MG63 (cell line): ENCODE data around the gene ALOXE3. TPM values are rescaled to one million over a fixed set of nuclear protein-coding genes. Genes with fewer than 3 reads are reported as not detected.

ENCODE experiments used
- DNase-seq: peaks from one replicate; pipeline ENCODE4 v3.0.0-alpha.2; 2020
- H3K27me3 ChIP-seq: fragments of 250-450 bp; sonication (Bioruptor Pico); 2 replicates; pipeline ENCODE4 v1.5.1; 2020; ENCODE audit warnings: mild to moderate bottlenecking, moderate library complexity
- H3K36me3 ChIP-seq: fragments of 250-450 bp; sonication (Bioruptor Pico); 2 replicates; pipeline ENCODE4 v1.5.1; 2020; ENCODE audit warnings: mild to moderate bottlenecking, moderate library complexity
- H3K4me3 ChIP-seq: fragments of 250-450 bp; sonication (Bioruptor Pico); 2 replicates; pipeline ENCODE4 v1.5.1; 2020; ENCODE audit warnings: mild to moderate bottlenecking, moderate library complexity
- H3K9me3 ChIP-seq: fragments of 250-450 bp; sonication (Bioruptor Pico); 2 replicates; pipeline ENCODE4 v1.5.1; 2020; ENCODE audit warnings: mild to moderate bottlenecking, moderate library complexity
- total RNA-seq: library from RNA; depleted of rRNA; stranded (reverse); fragments of >200 nt; shearing (Covaris generic); gene quantifications from 2 replicates; pipeline ENCODE4 v1.2.3, GENCODE V29; 2014; ENCODE audit warnings: low replicate concordance

ALOXE3 gene
- total RNA-seq, 1 experiment from 2014 or later, result not detected

- peaks cover 22% of the 10 kb centered on the region for H3K36me3 ChIP-seq
- no peaks in the 10 kb centered on the region for H3K9me3 ChIP-seq
- no peaks in the 10 kb centered on the region for H3K27me3 ChIP-seq
- peak; percentile 100 for DNase-seq
- peak overlapping the region; percentile 60 for H3K4me3 ChIP-seq
These were observed 38.1 kb upstream of the ALOXE3 start for GRCh38 chr17:8156246-8156992.

DNA sequence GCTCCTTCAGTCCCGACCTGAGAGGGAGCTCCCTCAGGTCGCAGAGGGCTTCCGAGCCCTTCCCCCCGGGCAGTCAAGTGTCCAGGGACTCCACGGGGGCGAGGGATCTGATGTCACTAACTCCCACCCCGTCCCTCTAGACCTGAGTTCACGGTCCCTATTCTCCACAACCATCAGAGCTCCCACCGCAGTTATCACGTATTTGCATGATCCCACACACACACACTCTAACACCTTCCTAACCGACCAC is 37.6 kb upstream of the ALOXE3 start:
- Histone ChIP-seq H3K4me3 (peak overlapping the region; percentile 56), H3K9me3 (no peaks in the 10 kb centered on the region), H3K36me3 (peaks cover 17% of the 10 kb centered on the region), H3K27me3 (no peaks in the 10 kb centered on the region)
- no peak for DNase-seq

GRCh38 chr17:8155231-8155995 is 37.1 kb upstream of the ALOXE3 start:
- DNase-seq, result no peak
- peaks cover 16% of the 10 kb centered on the region for H3K36me3 ChIP-seq
- H3K27me3 ChIP-seq, result no peaks in the 10 kb centered on the region
- H3K9me3 ChIP-seq, result no peaks in the 10 kb centered on the region
- peak overlapping the region; percentile 56 for H3K4me3 ChIP-seq

- peaks cover 13% of the 10 kb centered on the region for H3K36me3 ChIP-seq
- no peaks in the 10 kb centered on the region for H3K9me3 ChIP-seq
- no peaks in the 10 kb centered on the region for H3K27me3 ChIP-seq
- no peak for DNase-seq
- H3K4me3 ChIP-seq, result no peak overlapping the region
These were observed 36.4 kb upstream of the ALOXE3 start for GRCh38 chr17:8154608-8155155.

DNA sequence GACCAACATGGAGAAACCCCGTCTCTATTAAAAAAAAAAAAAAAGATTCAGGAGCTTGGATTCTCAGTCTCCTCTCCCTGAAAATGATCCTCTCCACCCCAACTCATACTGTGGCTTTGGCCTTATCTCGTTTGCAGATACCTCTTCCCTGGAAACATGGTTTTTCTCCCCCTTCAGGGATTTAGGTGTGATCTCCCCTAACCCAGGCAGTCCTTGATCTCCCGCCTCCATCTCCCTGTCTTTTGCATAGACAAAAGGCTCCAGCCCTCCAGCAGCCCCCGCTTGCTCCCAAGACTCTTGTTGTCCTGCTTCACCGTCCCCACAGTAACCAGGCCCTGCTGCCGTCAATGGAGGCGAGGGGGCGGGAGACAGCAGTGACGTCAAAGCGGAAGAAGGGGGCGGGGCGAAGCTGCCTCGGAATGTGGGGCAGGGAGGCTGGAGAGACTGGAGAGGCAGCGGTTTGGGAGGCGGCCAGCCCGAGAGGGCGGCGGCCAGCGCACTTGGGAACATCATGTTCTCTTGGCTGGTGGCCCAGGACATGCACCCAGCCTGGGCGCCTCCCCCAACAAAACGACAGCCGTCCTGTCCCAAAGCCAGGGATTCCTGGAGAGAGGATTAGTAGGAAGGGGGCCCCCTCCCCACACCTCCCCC is 35.8 kb upstream of the ALOXE3 start:
- H3K4me3 ChIP-seq, result peak overlapping the region; percentile 4; the same call in 1 of the 2 replicates
- DNase-seq, result peak; percentile 99
- H3K9me3 ChIP-seq, result no peaks in the 10 kb centered on the region
- peaks cover 12% of the 10 kb centered on the region for H3K36me3 ChIP-seq
- no peaks in the 10 kb centered on the region for H3K27me3 ChIP-seq

- H3K27me3 ChIP-seq, result no peaks in the 10 kb centered on the region
- H3K4me3 ChIP-seq, result peak overlapping the region; percentile 4; the same call in 1 of the 2 replicates
- peak; percentile 93 for DNase-seq
- H3K36me3 ChIP-seq, result peaks cover 10% of the 10 kb centered on the region
- H3K9me3 ChIP-seq, result no peaks in the 10 kb centered on the region
These were observed 35.2 kb upstream of the ALOXE3 start for GRCh38 chr17:8153525-8153956.

DNA sequence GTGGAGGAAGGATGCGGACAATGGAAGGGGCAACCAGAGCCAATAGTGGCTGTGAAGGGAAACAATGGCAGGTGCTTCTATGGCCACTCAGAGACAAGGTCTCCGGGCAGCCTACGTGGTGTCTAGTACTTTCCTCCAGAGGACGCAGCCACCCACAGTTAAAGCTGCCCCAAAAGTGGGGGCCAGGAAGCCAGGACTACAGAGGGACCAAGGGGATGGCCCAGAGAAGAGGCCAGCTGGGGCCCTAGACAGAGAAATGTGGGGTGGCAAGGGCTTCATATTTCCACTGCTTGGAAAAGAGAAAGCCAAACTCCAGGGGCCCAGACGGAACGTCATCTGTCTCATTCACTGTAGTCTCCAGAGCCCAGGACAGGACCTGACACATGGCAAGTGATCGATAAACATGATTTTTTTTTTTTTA is 34.7 kb upstream of the ALOXE3 start:
- peaks cover 6% of the 10 kb centered on the region for H3K36me3 ChIP-seq
- DNase-seq, result no peak
- no peaks in the 10 kb centered on the region for H3K9me3 ChIP-seq
- H3K4me3 ChIP-seq, result no peak overlapping the region
- no peaks in the 10 kb centered on the region for H3K27me3 ChIP-seq

- peak; percentile 86 for DNase-seq
- Histone ChIP-seq H3K9me3 (no peaks in the 10 kb centered on the region), H3K4me3 (peak within 1 kb of the TSS; percentile 47), H3K36me3 (peaks cover 8% of the 10 kb centered on the region), H3K27me3 (no peaks in the 10 kb centered on the region)
These were observed 33.9 kb upstream of the ALOXE3 start, which contains the start of gene PER1 for GRCh38 chr17:8152112-8152775. Gene PER1, minus strand, starts transcription at chr17:8152404. Its CDS starts 1,698 bp downstream, at chr17:8150706.

GRCh38 chr17:8151641-8152111 is 33.4 kb upstream of the ALOXE3 start:
- Histone ChIP-seq H3K4me3 (peak overlapping the region; percentile 47), H3K9me3 (no peaks in the 10 kb centered on the region), H3K27me3 (no peaks in the 10 kb centered on the region), H3K36me3 (peaks cover 8% of the 10 kb centered on the region)
- peak; percentile 74 for DNase-seq

GRCh38 chr17:8151120-8151640 is 32.9 kb upstream of the ALOXE3 start:
- Histone ChIP-seq H3K9me3 (no peaks in the 10 kb centered on the region), H3K36me3 (peaks cover 8% of the 10 kb centered on the region), H3K4me3 (peak overlapping the region; percentile 47), H3K27me3 (no peaks in the 10 kb centered on the region)
- DNase-seq, result peak; percentile 66

DNA sequence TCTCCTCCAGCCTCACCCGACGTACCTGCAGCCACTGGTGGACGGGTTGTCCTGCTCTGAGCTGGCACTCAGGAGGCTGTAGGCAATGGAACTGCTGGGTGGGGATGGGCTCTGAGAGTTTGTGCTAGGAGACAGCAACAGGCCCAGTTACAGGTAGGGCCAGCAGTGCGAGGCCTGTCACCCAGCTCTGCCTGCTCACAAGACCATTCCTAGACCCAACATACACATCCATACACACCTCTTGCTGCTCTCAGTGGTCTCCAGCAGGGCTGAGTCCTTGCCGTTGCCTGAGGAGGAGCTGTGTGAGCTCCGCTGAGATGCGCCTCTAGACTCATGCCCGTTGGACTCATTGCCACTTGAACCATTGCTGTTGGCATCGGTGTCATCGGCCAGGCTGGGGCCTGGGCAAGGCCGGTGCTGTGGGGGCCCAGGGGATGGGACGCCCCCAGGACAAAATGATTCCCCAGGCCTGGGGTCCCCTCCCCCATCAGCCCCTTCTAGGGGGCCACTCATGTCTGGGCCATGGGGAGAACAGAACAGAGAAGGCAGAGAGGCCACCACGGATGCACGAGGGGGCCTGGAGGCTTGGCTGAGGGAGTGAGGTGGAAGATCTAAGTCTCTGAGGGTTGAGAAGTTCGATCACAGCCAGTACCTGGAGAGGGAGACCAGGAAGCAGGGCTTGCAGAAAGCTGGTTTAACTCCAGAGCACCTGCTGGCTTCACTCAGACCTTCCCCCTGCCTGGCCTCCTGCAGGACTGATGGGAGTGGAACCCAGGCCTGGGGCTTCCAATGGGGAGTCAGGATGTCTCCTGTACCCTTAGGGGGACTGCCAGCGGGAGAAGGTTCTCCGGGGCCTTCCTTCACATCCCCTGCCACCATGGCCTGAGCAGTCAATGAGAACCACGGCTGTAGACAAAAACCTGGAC is 32.1 kb upstream of the ALOXE3 start:
- no peak for DNase-seq
- H3K9me3 ChIP-seq, result no peaks in the 10 kb centered on the region
- no peaks in the 10 kb centered on the region for H3K27me3 ChIP-seq
- peak overlapping the region; percentile 47 for H3K4me3 ChIP-seq
- peaks cover 8% of the 10 kb centered on the region for H3K36me3 ChIP-seq

GRCh38 chr17:8149419-8150193 is 31.3 kb upstream of the ALOXE3 start:
- H3K4me3 ChIP-seq, result no peak overlapping the region

GRCh38 chr17:8148560-8148959 is 30.2 kb upstream of the ALOXE3 start:
- no peaks in the 10 kb centered on the region for H3K27me3 ChIP-seq
- no peaks in the 10 kb centered on the region for H3K9me3 ChIP-seq
- no peak overlapping the region for H3K4me3 ChIP-seq
- peaks cover 8% of the 10 kb centered on the region for H3K36me3 ChIP-seq
- DNase-seq, result no peak

More at GRCh38 chr17:8149419-8150193, 31.3 kb upstream of the ALOXE3 start:
- Histone ChIP-seq H3K9me3 (no peaks in the 10 kb centered on the region), H3K36me3 (peaks cover 8% of the 10 kb centered on the region), H3K27me3 (no peaks in the 10 kb centered on the region)
- no peak for DNase-seq

GRCh38 chr17:8147805-8148404 is 29.6 kb upstream of the ALOXE3 start:
- no peak for DNase-seq
- Histone ChIP-seq H3K36me3 (peaks cover 8% of the 10 kb centered on the region), H3K9me3 (no peaks in the 10 kb centered on the region), H3K27me3 (no peaks in the 10 kb centered on the region), H3K4me3 (no peak overlapping the region)
